ENCODE measurements around the gene LRP2.
"Not testable (repeated sequence)": the region's sequence is repeated elsewhere in the genome, so short reads cannot be mapped to it uniquely, and the experiment has no call there.

Gene LRP2

GRCh38 chr2:169320561-169320960, 41.8 kb downstream of the LRP2 start:
- Histone ChIP-seq H3K27ac (no peak overlapping the region), H3K4me3 (no peak overlapping the region)
- no peak for DNase-seq (ENCODE audit: low spot score)
- TF ChIP-seq CTCF (IDR thresholded peaks at IDR 0.05): no peak

GRCh38 chr2:169315357-169315756, 47.0 kb downstream of the LRP2 start:
- Histone ChIP-seq H3K4me3 (no peak overlapping the region), H3K27ac (no peak overlapping the region)
- no peak for DNase-seq (ENCODE audit: low spot score)
- TF ChIP-seq CTCF (IDR thresholded peaks at IDR 0.05): no peak

GRCh38 chr2:169308349-169308748, 54.0 kb downstream of the LRP2 start:
- not testable (repeated sequence) for DNase-seq (ENCODE audit: low spot score); H3K4me3 ChIP-seq; H3K27ac ChIP-seq

GRCh38 chr2:169304689-169305088, 57.6 kb downstream of the LRP2 start:
- H3K27ac ChIP-seq; H3K4me3 ChIP-seq; DNase-seq (ENCODE audit: low spot score): not testable (repeated sequence)

GRCh38 chr2:169303579-169304305, 58.6 kb downstream of the LRP2 start:
- Histone ChIP-seq H3K4me3 (no peak overlapping the region), H3K27ac (no peak overlapping the region)
- DNase-seq (ENCODE audit: low spot score): no peak
- TF ChIP-seq CTCF (IDR thresholded peaks at IDR 0.05): no peak

GRCh38 chr2:169302364-169302763, 60.0 kb downstream of the LRP2 start:
- TF ChIP-seq CTCF (IDR thresholded peaks at IDR 0.05): no peak
- no peak for DNase-seq (ENCODE audit: low spot score)
- Histone ChIP-seq H3K4me3 (no peak overlapping the region), H3K27ac (no peak overlapping the region)

- no peak for DNase-seq (ENCODE audit: low spot score)
- no peak for TF ChIP-seq CTCF (IDR thresholded peaks at IDR 0.05)
- H3K27ac ChIP-seq: no peak overlapping the region
- no peak overlapping the region for H3K4me3 ChIP-seq
Measured at GRCh38 chr2:169301596-169302335, 60.6 kb downstream of the LRP2 start.

Measured in coronary artery (tissue), 2 donors.